GM18861 (cell line): ENCODE results near the gene TMEM176A.
"Not testable (repeated sequence)": the region's sequence is repeated elsewhere in the genome, so short reads cannot be mapped to it uniquely, and the experiment has no call there.

Experiments
- ATAC-seq: cut with Tn5 transposase; IDR thresholded peaks from one replicate; pipeline ENCODE4 v1.9.1; 2021; ENCODE audit not compliant: unreplicated experiment

TMEM176A gene

DNA sequence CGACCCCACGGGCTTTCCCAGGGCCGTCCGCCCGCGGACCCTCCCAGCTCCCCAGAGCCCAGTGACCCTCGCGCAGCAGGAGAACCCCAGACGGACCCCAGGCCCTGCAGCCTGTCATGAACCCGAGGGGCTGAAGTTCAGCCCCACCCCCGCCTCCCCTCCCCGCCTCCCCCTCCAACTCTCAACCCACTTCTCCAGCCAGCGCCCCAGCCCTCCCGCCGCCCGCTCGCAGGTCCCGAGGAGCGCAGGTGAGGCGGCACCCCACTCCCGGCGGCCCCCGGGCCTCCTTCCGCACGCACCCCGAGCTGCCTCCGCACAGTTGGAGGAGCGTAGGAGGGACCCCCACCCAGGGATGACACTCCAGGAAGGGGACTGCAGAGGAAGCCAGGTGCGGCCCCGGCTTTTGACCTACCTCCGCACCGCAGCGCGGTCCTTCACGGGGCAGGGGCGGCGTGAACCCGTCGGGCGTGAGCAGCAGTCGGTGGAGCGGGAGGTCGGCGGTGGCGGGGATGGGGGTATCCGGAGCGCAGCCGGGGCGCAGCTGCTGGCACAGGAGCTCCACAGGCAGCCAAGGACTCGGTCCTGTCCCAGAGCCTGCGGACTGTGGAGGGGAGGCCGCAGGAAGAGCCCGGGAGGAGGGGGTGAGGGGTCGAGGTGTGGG is at the start of gene TMEM176A:
Gene TMEM176A, plus strand, starts transcription at position 189 of the 661 bp plus-strand sequence. CDS start 782 bp downstream, outside the sequence.
- no peak for ATAC-seq

GRCh38 chr7:150751702-150752101 is 48.9 kb upstream of the TMEM176A start:
- ATAC-seq = no peak

- no peak for ATAC-seq
These were observed 47.3 kb upstream of the TMEM176A start for GRCh38 chr7:150753239-150753638.

- no peak for ATAC-seq
These were observed 46.6 kb upstream of the TMEM176A start for GRCh38 chr7:150753826-150754603.

DNA sequence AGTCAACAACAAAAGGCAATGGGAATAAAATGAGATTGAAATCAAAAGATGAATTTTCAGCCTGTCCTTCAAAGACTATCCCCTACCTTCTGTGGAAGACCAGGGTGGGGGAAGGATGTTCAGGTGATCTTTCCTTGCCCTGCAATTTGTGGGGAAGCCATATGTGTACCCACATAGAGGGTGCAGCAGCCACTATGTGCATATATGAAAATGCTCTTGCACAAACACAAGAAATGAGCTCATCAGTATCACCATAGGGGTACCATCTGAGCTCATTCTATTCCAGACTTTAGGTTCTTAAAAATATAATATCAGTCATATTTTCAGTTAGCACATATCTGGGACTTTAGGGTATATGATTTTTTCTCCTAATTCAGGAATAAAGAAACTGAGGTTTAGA is 45.6 kb upstream of the TMEM176A start:
- no peak for ATAC-seq

DNA sequence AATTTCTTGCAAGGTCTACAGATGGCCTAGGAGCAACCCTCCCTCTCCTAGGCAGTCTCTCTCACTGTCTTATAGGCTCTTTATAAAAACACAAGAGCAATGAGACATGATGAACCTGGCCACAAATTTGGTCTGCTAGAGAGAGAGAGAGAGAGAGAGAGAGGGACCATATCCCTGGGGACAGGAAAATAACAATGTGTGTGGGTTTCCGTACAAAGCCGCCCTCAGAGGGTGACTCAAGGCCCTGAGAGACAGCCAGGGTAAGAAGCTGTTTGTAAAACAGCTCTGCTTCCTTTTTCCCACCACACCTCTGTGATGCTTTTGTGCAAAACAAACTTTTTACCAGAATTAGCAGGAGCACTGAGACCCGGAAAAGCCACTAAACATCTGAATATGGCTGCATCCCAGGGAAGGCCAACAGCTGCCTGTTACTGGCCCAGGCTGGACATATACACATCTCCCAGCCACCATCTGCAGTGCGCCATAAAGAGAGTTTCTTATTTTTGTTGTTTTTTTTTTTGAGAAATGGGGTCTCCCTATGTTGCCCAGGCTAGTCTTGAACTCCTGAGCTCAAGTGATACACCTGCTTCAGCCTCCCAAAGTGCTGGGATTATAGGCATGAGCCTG is 45.0 kb upstream of the TMEM176A start:
- ATAC-seq = peak; percentile 57

DNA sequence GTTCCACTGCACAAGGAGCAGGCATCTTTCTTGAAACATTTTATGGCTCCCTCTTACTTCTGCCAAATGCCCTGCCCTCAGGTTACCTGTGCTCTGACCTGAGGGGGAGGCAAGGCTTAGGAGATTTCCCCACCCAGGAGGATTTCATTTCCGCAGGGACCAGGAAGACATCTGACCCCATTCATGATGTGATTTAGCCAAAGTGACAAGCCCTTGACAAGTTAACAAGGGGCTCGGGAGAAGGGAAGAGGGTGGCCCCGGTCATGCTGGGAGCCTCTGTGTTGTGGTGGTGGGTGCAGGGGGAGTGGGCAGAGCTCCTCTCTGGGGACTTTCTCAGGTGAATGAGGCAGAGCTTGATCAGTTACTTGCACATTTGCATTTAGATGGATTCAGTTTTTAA is 44.4 kb upstream of the TMEM176A start:
- ATAC-seq = no peak

- ATAC-seq = no peak
These were observed 43.7 kb upstream of the TMEM176A start for GRCh38 chr7:150756858-150757257.

DNA sequence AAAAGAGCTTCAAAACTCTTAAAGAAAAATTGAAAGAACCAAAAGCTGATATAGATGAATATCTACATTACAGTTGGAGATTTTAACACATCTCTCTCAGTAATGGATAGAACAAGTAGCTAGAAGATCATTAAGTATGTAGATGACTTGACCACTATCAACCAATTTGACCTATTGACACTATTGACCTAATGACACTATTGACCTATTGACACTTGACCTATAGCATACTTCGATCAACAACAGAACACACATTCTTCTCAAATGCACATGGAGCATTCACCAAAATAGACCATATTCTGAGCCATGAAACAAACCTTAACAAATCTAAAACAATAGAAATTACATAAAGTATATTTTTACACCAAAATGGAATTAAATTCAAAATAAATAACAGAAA is 41.1 kb upstream of the TMEM176A start:
- no peak for ATAC-seq

- no peak for ATAC-seq
These were observed 34.2 kb upstream of the TMEM176A start for GRCh38 chr7:150766334-150766709.

- no peak for ATAC-seq
These were observed 30.8 kb upstream of the TMEM176A start for GRCh38 chr7:150769768-150770167.

GRCh38 chr7:150774131-150774530 is 26.4 kb upstream of the TMEM176A start:
- not testable (repeated sequence) for ATAC-seq

DNA sequence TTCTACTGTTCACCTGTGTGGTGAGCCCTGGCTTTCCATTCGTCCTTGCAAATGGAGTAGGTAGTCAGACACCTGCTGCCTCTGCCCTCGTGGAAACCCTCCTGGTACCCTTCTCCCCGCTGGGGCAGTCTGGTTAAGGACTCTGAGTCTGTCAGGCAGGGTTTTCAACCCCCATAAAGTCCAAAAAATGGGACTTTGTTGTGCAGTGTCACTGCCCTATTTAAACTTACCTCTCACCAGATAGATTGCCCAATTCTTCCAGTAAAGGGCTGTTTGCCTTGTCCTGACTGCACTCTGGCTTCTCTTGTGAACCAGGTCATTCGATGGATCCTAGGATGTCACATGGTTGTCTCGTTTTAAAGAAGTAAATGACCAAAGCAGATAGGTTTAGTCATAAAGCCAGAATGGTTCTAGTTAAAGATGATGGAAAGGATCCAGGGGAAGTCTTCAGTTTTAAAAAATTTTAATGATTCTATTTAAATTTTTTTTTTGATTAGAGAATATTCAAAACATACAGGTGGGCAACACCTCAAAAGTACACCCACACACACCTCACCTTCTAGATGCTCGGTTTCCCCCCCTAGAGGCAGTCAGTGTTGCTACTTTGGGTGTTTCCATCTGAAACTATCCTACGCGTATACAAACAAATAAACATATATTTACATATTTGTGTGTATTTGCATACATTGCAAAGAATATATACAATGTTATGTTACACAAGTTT is 22.4 kb upstream of the TMEM176A start:
- no peak for ATAC-seq

GRCh38 chr7:150778738-150779301 is 21.7 kb upstream of the TMEM176A start:
- ATAC-seq = no peak

GRCh38 chr7:150780292-150780691 is 20.3 kb upstream of the TMEM176A start:
- no peak for ATAC-seq

DNA sequence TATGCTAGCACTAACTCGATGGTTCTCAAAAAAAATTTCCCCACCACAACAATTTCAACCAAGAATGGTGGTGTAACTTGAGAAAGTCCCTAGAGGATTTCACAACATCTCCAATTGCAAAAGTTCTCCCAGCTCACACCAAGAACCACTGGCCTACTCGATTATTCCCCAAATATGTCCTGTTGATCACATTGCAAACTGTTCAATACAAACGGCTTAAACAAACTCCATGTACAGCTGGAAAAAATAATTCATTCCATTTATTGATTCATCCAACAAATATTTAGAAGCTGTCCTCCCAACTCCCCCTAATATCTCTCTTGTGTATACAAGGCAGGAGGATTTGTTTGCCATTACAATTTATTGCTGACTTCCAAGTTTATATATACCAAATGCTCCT is 19.5 kb upstream of the TMEM176A start:
- ATAC-seq = no peak

DNA sequence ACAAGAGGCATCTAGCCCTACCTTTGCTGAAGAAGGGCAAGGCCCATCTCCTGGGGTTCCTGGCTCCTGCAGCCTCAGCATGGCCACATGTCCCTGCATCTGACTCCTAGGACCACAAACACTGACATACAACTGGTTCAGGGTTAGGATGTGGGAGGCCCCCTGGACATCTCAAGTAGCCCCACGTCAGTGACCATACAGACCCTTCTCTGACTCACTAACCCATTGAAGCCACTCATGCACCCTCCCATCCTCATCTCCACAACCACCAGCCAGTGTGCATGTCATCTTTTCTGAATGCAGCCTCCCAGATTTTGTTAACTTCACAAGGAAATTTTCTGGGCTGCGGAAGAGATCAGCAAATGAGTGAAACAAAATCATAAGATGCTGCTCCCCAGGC is 18.6 kb upstream of the TMEM176A start:
- no peak for ATAC-seq

DNA sequence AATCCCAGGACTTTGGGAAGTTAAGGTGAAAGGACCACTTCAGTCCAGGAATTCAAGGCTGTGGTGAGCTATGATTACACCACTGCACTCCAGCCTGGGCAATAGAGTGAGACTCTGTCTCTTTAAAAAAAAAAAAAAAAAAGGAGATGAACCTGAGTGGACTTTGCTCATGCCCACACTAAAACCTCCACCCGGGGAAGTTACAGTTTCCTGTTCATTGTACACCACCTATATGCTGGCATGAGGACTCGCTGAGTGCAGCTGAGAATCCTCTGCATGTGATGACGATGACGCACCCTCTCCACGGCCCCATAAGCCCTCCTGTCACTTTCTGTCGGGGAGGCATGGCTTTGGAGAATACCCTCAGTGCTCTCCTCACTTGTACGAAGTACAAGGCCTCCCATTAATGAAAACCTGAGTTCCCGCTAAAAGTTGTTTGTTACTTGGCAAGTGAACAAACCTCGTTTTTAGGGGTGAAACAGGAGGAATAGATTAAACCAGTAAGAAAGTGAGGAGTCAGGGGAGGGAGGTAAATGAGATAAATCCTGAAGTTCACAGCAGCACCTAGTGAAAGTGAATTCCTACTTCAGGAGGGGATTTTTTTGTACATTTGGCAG is 16.3 kb upstream of the TMEM176A start:
- no peak for ATAC-seq

DNA sequence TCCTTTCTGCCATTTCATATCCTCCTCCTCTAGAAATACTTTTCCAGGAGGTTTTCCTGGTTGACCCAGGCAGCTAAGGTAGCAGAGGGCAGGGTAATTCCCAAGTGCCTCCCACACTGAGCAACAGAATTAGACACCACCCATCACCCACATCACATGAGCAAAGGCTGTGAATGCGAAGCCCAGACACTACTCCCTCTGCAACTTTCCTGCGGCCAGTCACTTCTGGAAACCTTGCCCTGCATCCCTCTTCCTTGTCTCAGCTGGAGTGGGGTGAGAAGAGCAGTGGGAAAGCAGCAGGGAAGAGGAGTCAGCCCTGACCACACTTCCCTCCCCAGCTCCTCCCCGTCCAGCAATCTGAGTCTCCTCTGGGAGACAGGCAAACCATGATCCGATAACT is 15.6 kb upstream of the TMEM176A start:
- ATAC-seq = no peak
